NB4 (cell line): ENCODE data around the gene INPP5A.

Source experiments
- CTCF ChIP-seq: IDR thresholded peaks from one replicate; pipeline ENCODE4 v1.5.1; 2012; ENCODE audit warnings: low read depth, low read length
- MYC ChIP-seq: IDR thresholded peaks from 2 replicates; pipeline ENCODE4 v1.6.1; 2011; ENCODE audit warnings: low read depth, low read length
- POLR2A ChIP-seq: IDR thresholded peaks from 2 replicates; pipeline ENCODE4 v1.6.1; 2011; ENCODE audit warnings: mild to moderate bottlenecking; ENCODE audit not compliant: insufficient read length; ENCODE audit errors: extremely low read depth

GRCh38 chr10:132636358-132636757 is 98.8 kb downstream of the INPP5A start:
- TF ChIP-seq CTCF (no peak), POLR2A (no peak), MYC (no peak)
